Right lobe of liver (tissue), 4 donors: ENCODE results near the gene SRPK1.

Source experiments
- POLR2A ChIP-seq: fragments of 450-650 bp; IDR thresholded peaks from one replicate; pipeline ENCODE4 v1.6.1; 2017; ENCODE audit warnings: antibody characterized with exemption, mild to moderate bottlenecking
- TF ChIP-seq, protein P1 (sequence below), 4 donors: fragments of 200-600 bp in 3 of 4; fragments of 450-650 bp in 1 of 4; IDR thresholded peaks; one replicate each; pipeline versions ENCODE4 v1.5.1 to v1.8.0; 2016 to 2022; ENCODE audit warnings: antibody characterized with exemption in 4 of 4, mild to moderate bottlenecking in 2 of 4
- donor health status: DM: no; HTN: no; CAD: no.
- donor health status: DM: no; HTN: no; CAD: no.
- donor health status: DM: no; HTN: yes; CAD: no.

DNA sequence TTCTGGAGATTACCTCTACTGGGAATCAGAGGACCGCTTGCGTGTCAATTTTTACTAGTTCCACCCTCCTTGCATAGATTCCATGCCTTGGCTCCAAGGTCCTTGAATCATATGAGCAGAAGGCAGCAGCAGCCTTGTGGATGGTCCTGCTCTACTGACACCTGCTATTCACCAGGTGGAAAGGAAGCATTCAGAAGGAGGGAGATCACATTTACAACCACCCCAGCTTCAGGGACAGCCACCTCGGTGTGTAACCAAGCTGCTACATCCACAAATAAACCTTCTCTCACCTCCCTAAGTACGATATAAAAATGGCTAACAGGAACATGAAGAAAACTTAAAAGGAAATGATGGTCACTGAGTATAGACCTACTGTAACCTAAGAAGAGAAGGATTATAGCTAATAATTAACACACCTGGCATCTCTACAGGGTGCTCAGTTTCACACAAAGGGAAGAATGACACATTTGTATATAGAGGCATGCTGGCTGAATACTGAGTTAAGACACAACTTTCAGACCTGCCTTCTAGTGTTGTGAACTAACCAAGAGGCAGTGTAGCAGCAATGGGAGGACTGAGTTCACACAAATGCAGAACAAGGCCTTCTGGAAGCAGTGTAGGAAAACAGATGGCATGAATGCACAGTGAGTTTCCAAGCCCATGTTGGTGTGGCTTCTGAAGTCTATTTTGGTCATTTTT, 46.3 kb upstream of the SRPK1 start:
- TF ChIP-seq, protein P1, sequence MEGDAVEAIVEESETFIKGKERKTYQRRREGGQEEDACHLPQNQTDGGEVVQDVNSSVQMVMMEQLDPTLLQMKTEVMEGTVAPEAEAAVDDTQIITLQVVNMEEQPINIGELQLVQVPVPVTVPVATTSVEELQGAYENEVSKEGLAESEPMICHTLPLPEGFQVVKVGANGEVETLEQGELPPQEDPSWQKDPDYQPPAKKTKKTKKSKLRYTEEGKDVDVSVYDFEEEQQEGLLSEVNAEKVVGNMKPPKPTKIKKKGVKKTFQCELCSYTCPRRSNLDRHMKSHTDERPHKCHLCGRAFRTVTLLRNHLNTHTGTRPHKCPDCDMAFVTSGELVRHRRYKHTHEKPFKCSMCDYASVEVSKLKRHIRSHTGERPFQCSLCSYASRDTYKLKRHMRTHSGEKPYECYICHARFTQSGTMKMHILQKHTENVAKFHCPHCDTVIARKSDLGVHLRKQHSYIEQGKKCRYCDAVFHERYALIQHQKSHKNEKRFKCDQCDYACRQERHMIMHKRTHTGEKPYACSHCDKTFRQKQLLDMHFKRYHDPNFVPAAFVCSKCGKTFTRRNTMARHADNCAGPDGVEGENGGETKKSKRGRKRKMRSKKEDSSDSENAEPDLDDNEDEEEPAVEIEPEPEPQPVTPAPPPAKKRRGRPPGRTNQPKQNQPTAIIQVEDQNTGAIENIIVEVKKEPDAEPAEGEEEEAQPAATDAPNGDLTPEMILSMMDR (IDR thresholded peaks at IDR 0.05) = no peak
- TF ChIP-seq POLR2A = no peak
